GM19468 (cell line): Measurements from ENCODE around the gene TMEM266.

Experiments
- ATAC-seq: cut with Tn5 transposase; IDR thresholded peaks from one replicate; pipeline ENCODE4 v1.9.1; 2021; ENCODE audit warnings: mild to moderate bottlenecking, moderate library complexity, moderate number of reproducible peaks; ENCODE audit not compliant: unreplicated experiment; ENCODE audit errors: extremely low read depth

TMEM266 gene

GRCh38 chr15:76217882-76218217 lies 158.1 kb downstream of the TMEM266 start:
- ATAC-seq: no peak

GRCh38 chr15:76221085-76221767 lies 161.4 kb downstream of the TMEM266 start:
- no peak for ATAC-seq

- ATAC-seq: no peak
Measured at GRCh38 chr15:76222159-76222558, 162.4 kb downstream of the TMEM266 start.

GRCh38 chr15:76223521-76223920 lies 163.7 kb downstream of the TMEM266 start:
- ATAC-seq: no peak

- ATAC-seq: no peak
Measured at GRCh38 chr15:76229266-76229665, 169.5 kb downstream of the TMEM266 start.

- no peak for ATAC-seq
Measured at GRCh38 chr15:76233921-76234320, 174.1 kb downstream of the TMEM266 start.

GRCh38 chr15:76234337-76234889 lies 174.6 kb downstream of the TMEM266 start:
- ATAC-seq: no peak

- ATAC-seq: no peak
Measured at GRCh38 chr15:76235186-76235826, 175.5 kb downstream of the TMEM266 start.

- ATAC-seq: no peak
Measured at GRCh38 chr15:76236350-76236749, 176.6 kb downstream of the TMEM266 start.

- ATAC-seq: no peak
Measured at GRCh38 chr15:76239786-76240185, 180.0 kb downstream of the TMEM266 start.

- ATAC-seq: no peak
Measured at GRCh38 chr15:76245072-76245610, 185.4 kb downstream of the TMEM266 start.

- ATAC-seq: no peak
Measured at GRCh38 chr15:76251717-76252116, 191.9 kb downstream of the TMEM266 start.

- ATAC-seq: no peak
Measured at GRCh38 chr15:76252249-76252648, 192.5 kb downstream of the TMEM266 start.

GRCh38 chr15:76253691-76254473 lies 194.1 kb downstream of the TMEM266 start:
- ATAC-seq: no peak
